Fibroblast of skin of abdomen (primary cell): ENCODE results near the gene POC5.
A peak's percentile ranks its signal among the peaks of the same experiment; 100 is the strongest.

Experiments used
- DNase-seq: peaks from one replicate; pipeline ENCODE4 v3.0.0-alpha.2; 2013

Gene POC5

DNA sequence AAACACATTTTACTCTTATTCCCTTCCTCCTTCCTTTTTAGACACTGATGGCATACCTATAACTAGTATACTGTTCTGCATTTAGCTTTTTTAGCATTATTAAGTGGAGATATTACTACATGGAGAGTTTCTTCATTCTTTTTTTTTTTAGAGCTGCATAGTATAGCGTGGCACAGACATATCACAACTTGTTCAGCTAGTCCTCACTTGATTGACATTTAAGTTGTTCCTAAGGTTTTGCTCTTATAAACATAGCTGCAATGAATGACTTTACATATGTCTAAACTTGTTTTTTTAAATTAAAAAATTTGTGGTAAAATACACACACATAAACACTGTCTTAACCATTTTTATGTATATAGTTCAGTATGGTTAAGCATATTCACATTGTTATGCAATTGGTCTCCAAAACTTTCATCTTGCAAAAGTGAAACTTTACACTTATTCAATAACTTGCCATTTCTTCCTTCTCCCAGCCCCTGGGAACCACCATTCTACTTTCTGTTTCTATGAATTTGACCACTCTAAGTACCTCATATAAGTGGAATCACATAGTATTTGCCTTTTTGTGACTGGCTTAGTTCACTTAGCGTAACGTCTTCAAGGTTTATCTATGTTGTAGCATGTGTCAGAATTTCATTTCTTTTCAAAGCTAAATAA, 57.3 kb downstream of the POC5 start:
- DNase-seq: no peak

DNA sequence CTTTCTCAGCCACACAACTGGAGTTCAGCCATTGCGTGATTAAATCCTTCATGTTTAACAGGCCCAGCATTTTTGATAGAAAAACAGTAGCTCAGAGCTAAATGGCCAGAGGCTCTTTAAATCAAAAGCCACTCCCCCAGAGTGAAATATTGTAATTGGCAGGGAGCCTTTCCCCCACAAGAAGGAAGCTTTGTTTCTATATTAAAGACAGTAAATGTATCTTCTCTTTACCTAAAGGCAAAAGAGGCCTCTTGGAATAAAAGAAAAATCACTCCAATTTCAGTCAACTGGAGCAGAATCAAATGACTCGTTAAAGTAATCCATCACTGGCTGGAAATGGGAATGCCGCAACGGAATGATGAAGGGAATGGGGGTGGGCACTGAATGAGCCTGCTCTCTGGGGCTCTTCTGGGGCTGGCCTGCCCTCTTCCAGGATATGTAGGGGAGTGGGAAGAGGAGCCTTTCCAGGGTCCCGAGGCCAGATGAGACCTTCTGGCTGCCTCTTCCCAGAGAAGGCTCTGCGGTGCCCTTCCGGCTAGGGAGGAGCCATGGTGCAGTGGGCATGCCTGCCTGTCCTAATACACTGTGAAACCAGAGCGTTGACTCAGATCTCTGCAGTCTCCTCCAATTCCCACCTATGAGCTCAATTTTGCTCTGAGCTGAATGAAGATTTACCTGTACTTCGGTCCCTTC, 60.8 kb downstream of the POC5 start:
- DNase-seq: peak; percentile 49

DNA sequence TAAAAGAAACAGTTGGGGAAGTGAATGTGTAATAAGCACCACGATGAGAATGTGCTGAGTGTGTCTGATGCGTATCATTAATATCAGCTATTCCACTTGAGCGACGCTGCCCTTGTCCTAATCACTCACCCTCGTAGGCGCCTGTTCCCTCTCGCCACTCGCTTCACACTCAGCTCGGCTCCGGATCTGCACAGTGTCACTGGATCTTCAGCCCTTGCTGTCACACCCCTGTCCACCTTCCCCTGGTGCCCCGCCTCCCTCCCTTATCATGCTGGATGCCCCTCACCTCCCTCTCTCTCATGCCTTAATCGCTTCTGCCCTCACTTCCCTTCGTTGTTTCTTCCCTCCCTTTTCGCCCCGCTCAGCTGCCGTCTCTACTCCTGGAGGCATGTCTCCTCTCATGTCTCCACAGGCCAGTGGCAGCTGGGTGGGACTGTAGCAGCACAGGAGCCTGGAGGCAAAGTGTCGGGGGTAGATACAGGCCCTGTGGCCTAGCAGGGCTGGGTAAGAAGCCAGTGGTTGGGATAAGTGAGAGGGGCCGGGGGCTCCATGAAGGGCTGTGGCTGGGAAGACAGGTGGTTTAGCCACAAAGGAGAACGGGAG, 62.4 kb downstream of the POC5 start:
- DNase-seq: no peak

DNA sequence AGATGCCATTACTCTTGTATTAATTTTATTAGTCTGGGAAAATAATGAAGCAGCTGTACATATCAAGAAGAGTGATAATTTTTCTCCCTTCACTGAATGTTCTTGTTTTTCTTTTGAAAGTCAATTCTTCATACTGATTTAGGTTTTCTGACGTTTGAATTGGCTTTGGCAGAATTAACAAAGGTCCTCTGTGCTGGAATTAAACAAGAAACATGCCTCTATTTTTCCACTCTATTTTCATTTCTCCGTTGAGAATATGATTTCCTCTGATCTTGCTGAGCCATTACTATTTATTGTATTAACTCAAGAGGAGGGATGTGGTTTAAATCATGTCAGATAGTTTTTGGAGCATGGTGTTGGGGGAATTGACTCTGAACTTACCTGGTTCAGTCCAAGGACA, 63.7 kb downstream of the POC5 start:
- DNase-seq: no peak

DNA sequence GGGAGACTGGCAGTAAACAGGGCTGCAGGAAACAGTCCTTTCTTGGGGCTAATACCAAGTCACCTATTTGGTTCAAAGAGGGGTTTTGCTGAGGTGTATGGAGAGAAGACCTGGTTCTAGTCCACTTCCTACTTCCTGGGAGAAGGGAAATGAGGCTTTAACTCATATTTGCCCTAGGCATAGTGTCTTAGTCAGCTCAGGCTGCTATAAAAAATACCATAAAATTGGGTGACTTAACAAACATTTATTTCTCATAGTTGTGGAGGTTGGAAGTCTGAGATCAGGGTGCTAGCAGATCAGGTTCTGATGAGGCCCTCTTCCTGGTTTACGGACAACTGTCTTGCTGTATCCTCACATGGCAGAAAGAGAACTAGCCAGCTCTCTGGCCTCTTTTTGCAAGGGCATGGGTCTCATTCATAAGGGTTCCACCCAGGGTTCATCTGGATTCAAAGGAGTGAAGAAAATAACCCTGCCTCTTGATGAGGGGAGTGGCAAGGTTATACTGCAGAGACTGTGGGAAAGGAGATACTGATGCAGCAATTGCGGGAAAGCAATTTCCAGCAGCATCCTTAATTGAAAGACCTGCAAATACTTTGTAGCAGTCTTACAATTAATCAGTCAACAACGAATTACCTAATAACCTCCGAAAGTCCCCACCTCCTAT, 65.5 kb downstream of the POC5 start:
- no peak for DNase-seq

DNA sequence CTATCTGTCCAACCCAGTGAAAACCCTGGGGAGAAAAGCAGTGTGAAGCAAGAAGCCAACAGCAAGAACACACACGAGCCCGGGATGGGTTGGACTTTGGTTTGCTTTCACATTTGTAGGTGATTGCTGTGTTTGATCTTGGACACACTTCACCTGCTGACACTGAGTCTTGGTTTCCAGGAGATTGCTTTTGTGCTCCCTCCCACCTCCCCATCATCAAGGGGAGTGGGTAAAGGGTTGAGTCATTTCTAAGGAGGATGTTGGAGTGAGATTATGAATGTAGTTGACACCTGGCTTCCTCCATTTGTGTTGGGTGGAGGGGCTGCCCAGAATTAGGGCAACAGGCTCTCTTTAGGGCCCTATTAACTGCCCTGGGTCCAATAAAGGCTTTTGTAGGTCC, 68.5 kb downstream of the POC5 start:
- no peak for DNase-seq

DNA sequence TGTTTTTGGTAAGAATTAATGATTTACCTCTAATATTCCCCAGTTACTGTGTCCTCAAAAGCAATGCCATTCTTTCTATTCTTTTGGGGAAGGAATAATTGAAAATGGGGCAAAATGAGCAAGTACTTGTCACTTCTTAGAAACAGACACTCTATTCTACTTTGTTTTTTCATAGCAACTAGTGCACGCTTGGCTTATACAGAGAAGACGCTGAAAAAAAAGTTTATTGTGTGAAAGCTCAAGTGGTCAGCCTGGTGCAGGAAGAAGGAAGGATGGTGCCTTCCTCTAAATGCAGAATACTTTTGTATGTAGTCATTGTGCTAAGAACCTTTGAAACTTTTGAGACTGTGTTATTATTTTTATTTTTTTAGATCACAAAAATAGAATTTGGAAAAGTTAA, 76.4 kb downstream of the POC5 start:
- DNase-seq: no peak

DNA sequence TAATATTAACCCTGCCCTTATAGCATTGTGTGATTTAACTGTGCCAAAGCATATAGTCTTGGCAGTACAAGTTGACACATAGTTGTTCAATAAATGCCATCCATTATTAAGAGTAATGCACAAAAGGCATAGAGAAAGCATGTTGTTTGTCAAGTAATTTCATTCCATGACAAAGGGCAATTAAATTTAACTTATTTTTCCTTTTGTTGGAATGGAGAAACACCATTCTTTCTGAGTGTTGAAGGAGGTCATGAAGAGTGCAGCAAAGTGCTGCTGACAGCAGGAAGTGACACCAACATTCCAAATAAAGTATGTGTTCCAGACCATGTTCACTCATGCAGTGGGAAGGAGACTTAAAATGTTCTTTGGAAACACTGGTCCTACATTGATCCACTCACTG, 76.8 kb downstream of the POC5 start:
- DNase-seq: peak; percentile 88

DNA sequence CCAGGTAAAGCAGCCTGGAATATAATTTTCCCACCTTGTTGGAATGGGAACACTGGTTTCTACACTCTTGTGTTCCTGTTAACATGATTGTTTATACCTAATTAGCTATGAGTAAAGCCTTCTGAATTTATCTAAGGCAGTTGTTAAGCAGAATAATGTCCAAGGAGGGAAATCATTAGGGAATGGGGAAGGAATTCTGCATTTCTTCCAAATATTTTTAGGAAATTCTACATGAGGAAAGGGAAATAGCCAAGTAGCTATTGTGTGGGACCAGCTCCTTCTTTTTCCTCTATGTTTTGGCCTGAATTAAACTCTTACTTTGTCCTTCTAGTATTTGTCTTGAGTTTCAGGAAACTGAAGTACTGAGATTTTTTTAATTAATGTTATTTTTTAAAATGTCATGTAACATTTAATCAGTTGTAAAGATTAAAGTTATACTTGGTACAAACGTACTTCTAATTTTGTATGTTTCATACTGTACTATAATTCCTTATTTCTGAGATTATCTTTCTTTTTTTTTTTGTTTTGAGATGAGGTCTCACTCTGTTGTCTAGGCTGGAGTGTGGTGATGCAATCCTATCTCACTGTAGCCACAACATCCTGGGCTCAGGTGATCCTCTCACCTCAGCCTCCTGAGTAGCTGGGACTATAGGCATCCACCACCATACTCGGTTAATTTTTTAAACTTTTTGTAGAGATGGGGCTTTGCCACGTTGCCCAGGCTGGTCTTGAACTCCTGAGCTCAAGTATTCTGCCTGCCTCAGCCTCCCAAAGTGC, 77.5 kb downstream of the POC5 start:
- DNase-seq: no peak

DNA sequence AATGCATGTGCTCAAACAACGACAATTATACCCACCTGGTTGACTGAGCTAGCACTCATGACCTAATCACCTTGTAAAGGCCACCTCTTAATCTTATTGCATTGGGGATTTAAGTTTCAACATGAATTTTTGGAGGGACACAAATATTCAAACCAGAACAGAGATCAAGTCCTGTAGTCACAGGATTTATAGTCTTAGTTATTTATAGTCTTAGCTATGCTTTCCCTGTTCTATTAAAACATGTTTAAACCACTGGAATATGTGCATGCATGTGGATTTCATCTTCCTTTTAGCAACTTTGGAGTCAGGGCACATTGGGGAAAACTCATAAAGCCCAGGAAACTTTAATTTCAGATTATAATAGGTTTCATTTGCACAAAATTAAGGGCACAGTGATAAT, 79.3 kb downstream of the POC5 start:
- no peak for DNase-seq

DNA sequence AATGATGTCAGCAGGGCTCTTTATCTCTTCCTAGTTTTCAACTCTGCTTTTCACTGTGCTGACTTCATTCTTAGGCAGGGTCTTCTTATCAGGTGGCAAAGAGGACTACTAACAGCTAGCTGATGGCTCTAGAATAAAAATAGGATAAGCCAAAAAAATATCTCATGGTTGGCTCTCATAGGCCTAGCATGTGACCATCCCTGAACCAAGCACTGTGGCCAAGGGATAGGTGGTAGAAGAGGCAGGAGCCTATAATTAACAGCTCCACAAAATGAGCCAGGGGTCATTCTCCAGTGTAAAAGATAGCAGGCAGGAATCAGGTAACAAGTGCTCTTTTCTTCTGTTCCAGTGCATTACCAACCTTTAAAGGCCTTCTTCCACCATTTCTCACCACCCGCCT, 84.9 kb downstream of the POC5 start:
- no peak for DNase-seq

DNA sequence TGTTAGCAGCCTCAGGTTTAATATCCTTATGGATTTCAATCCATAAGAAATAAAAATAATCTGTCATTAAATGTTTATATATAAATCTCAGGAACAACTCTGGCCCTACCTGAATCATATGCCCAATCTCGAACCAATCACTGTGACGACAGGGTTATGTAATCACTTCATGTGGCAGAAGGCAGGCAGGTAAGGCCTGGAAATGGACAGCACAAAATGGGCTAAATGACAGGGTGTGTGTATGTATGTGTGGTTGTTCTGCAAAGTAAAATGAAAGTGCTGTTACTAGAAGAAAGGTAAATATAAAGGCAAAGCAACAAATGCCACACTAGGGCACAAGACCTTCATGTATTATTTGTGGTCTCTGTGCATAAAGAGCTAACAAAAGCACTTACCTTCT, 86.4 kb downstream of the POC5 start:
- no peak for DNase-seq

DNA sequence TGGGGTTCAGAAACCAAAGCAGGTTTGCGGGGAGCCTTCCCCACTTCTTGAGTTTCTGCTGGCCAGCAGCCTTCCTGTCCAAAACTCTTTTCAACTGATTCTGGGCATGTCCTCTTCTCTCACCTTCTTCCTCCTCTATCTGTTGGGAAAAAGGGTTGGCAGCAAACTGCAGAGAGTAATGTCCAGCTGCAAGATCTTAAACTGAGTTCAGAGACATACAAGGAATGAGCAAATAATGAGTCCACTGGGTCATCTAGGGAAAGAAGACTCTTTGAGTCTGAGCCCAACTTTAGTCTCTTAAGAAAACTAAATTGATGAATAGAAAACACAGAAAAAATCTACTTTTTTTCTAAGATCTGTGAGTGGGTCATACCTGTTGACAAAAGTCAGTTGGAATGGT, 89.4 kb downstream of the POC5 start:
- no peak for DNase-seq

DNA sequence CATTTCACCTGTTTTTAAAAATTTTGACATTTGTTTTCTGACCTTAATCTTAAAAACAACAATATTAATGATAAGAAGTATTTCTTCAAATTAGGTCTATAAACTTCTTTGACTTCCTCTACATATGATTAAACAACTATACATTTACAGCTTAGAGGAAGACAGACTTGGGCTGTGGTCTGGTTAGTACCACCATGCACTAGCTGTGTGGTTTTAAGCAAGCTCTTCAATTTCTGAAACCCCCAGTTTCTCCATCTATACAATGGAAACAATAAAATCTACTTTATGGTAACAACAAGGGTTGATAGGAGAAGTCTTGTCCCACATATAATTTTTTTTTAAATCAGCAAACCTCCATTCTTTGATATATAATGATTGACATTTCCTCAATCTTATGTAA, 90.3 kb downstream of the POC5 start:
- DNase-seq: no peak
